Renal cortex interstitium (tissue), 11 donors: Measurements from ENCODE around the gene LENG9. TPM values are rescaled to one million over a fixed set of nuclear protein-coding genes. Genes with fewer than 3 reads are reported as not detected.

Source experiments
- DNase-seq, 11 donors: peaks; one replicate each; pipeline ENCODE4 v3.0.0-alpha.2; 2013; ENCODE audit warnings: low read depth in 9 of 11, low spot score in 4 of 11; ENCODE audit errors: extremely low read depth in 1 of 11
- polyA plus RNA-seq, 3 donors: library from polyadenylated mRNA; unstranded; fragments of 120-200 nt; gene quantifications; one replicate each; pipeline ENCODE4 v1.2.1, GENCODE V29; 2013; ENCODE audit not compliant: insufficient read length in 3 of 3

Gene LENG9
- polyA plus RNA-seq, 3 donors, result 1.6 to 3.3 (median 1.8) TPM

- peak in 3 of 11 donors; percentile 79 to 87 (median 80) for DNase-seq
These were observed 1.2 kb upstream of the LENG9 start for GRCh38 chr19:54464630-54465425.

- DNase-seq, result peak in 6 of 11 donors; percentile 67 to 89 (median 76)
These were observed 559 bp upstream of the LENG9 start for GRCh38 chr19:54464044-54464629.

- DNase-seq, result peak in 1 of 11 donors; percentile 35
These were observed 685 bp downstream of the LENG9 start for GRCh38 chr19:54462655-54463530.

GRCh38 chr19:54462047-54462654 lies 1.4 kb downstream of the LENG9 start:
- no peak for DNase-seq

- peak in 5 of 11 donors; percentile 50 to 82 (median 70) for DNase-seq
These were observed 2.0 kb downstream of the LENG9 start for GRCh38 chr19:54461613-54462012.

GRCh38 chr19:54461210-54461609 lies 2.4 kb downstream of the LENG9 start:
- no peak for DNase-seq

GRCh38 chr19:54460230-54461005 lies 3.2 kb downstream of the LENG9 start:
- DNase-seq, result no peak

- no peak for DNase-seq
These were observed 4.0 kb downstream of the LENG9 start for GRCh38 chr19:54459282-54460229.

GRCh38 chr19:54458648-54459281 lies 4.8 kb downstream of the LENG9 start:
- no peak for DNase-seq

GRCh38 chr19:54457773-54458647 lies 5.6 kb downstream of the LENG9 start:
- no peak for DNase-seq

GRCh38 chr19:54456423-54457373 lies 6.9 kb downstream of the LENG9 start:
- no peak for DNase-seq

- DNase-seq, result no peak
These were observed 7.7 kb downstream of the LENG9 start for GRCh38 chr19:54455786-54456422.

- DNase-seq, result no peak
These were observed 8.6 kb downstream of the LENG9 start for GRCh38 chr19:54454781-54455675.
